SW480 (cell line): ENCODE results near the gene MED17.

Experiments
- DNase-seq: peaks from one replicate; pipeline ENCODE4 v3.0.0-alpha.2; 2016; ENCODE audit warnings: low spot score

Gene MED17

DNA sequence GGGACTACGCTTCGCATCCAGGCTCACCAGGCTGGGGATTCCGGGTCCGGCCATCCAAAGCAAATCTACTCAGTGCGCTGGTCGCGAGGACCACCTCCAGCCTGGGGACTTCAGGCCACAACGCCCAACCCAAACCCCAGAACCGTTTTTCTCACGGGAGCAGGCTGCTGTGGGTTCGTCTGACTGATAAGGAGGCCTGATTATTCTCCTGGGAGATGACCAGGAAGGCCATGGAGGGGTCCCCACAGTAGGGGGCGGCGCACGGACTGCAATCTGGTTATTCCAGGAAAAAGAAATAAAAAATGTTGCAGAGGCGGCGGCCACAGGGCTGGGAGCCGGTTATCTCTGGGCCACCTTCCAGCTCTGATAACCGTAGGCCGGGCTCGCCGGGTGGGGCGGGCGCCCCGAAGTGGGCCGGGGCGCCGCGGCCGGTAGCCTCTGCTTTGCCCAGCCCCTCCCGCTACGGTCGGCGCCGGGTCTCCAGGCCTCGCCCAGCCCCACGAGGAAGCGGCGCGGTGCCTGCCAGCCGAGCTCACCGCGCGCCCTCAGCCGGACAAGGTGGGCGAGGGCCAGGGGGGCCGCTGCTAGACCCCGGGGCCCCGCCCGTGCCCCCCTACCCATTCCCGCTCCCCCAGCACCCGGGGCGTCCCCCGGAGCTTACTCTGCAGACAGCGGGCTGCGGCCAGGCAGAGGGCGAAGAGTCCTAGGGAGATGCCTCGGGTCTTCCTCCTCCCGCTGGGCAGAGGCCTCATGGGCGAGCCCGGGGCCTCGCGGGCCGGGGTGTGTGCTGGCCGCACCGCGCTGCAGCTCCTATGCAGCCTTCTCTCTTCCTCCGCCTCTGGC is 65.9 kb downstream of the MED17 start:
- DNase-seq = peak; percentile 27

DNA sequence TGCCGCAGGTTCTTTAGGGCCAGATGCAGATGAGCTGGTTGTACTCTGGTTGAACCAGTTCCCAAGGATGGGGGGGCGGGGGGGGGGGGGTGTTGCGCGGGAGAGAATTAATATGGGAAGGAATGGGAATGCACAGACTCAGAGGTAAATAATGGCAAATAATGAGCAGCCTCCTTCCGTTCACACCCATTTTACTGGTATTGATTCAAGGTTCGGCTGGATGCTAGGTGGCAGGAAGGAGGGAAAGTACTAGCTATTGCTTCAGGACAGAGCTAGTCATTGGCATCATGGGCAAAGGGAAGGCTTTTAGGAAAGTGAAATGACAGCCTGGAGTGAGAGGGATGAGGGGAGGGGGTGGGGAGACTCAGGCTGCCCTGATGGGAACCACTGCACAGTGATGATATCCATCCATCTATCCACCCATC is 66.5 kb downstream of the MED17 start, which contains the start of gene VSTM5:
VSTM5 (minus strand) TSS at position 25 of the 425 bp plus-strand sequence. CDS start 116 bp downstream, outside the sequence.
- DNase-seq = no peak

DNA sequence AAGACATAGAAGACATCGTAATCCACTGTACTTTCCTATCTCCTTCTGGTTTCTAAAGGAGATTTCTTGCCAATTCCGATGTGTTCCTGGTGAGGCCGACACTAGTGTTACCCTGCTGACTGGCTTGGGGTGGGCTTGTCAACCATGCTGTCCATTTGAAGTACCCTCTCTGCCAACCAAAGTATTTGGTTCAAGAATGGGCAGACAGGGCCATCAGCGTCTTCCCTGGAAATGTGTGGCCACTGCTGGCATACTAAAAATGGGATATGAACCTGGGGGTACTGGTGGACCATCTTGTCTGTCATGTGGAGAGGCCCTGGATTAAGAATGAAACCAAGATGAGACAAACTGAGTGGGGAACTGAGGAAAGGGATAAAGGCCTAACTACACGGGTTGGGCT is 68.2 kb downstream of the MED17 start:
- no peak for DNase-seq

DNA sequence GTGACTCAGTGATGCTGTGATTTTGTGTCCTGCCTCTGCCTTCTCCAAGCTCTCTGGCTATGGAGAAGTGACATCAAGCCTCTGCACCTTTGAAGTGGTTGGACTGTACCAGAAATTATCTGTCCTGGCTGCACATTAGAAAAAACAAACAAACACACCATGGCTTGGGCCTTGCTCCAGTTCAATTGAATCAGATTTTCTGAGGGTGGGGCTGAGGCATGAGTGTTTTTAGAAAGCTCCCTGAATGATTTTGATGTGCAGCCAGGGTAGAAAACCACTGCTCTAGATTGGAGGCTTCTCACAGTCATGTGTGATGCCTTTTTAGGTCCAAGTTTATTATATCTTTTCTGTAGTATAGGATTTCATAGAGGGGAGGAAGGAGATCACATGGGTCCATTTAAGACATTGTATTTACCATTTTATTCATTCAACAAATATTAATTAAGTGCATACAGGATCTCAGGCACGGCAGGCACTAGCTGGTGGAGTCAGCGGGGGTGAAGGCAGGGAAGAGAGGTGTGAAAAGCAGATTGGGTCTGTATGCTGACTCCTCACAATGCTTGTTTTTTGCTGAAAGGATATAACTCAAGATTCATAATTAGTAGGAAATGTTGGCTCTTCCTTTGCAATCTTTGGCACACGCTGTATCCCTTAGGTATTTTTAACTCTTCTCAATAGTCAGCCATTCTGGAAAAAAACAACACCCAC is 73.5 kb downstream of the MED17 start:
- peak; percentile 78 for DNase-seq

DNA sequence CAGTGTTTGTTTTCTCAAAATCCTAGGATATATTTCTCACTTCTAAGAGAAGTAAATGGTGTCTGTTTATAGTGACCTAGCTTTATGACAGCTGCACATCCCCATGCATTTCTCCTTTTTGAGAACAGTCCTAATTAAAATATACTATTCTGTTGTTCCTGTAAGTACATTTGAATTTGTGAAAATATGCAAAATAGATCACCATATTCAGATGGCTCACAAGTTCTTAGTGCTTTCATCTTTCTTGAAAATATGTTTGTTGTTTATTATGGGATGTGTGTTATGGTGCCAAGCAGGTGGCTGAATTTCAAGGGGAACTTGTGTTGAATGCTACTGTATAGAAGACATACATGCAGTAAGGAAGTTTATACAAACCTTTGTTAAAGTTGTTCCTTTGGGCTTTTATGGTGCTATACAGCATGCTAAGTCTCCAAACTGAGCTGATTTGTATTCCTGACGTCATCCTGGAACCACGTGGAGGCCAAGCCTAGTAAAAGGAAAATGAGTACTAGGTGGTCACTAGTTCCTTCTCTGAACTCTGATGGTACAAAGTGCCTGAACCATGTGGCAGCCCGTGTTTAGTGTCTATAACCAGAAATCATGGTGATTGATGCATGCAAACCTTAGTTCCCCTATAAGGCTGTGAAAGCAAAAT is 74.2 kb downstream of the MED17 start:
- no peak for DNase-seq

DNA sequence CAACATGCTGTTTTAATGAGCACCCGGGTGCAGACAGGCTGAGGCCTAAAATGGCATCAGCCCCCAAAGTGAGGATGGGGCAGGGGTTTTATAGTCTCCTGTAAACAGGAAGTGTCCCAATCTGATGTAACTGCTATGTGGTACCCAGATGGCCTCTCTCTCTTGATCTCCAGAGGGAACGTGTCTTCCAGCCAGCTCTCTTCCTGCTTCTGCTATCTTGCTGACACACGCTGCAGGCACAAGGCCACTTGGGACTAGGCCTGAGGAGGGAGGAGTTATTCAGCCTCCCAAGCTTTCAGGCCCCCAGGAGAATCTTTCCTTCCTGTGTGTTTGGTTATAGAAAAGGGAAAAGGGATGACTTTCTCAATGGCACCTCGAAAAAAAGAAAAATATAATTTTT is 77.7 kb downstream of the MED17 start:
- no peak for DNase-seq
